CD14-positive monocyte (primary cell): Measurements from ENCODE around the gene TOX3. TPM values are rescaled to one million over a fixed set of nuclear protein-coding genes. Genes with fewer than 3 reads are reported as not detected.

Experiments
- DNase-seq, 3 donors: peaks; one replicate each; pipeline ENCODE4 v3.0.0-alpha.2; 2011 to 2022
- H2AFZ ChIP-seq: 2 replicates; pipeline ENCODE4 v1.6.0; 2012; ENCODE audit warnings: mild to moderate bottlenecking, low read depth, low read length, inconsistent platforms; ENCODE audit not compliant: insufficient read depth, poor library complexity, severe bottlenecking
- H3K27ac ChIP-seq, 2 donors: 1 replicate in 1 of 2; 2 replicates in 1 of 2; pipeline ENCODE4 v1.5.1; 2012 to 2013; ENCODE audit warnings: low read length in 2 of 2, control low read depth in 1 of 2, inconsistent platforms in 1 of 2, low read depth in 1 of 2, mild to moderate bottlenecking in 1 of 2
- H3K27me3 ChIP-seq, 2 donors: one replicate each; pipeline versions ENCODE4 v1.6.0 to v1.6.1; 2011 to 2013; ENCODE audit warnings: low read length in 2 of 2; ENCODE audit not compliant: control insufficient read depth in 2 of 2, insufficient read depth in 2 of 2
- H3K36me3 ChIP-seq, 2 donors: replicated peaks in 1 of 2; 1 replicate in 1 of 2; 2 replicates in 1 of 2; pipeline versions ENCODE4 v1.5.1 to v1.6.1; 2012 to 2013; ENCODE audit warnings: low read length in 2 of 2, control low read depth in 1 of 2, inconsistent platforms in 1 of 2, mild to moderate bottlenecking in 1 of 2; ENCODE audit not compliant: insufficient read depth in 2 of 2, control insufficient read depth in 1 of 2
- H3K4me1 ChIP-seq, 2 donors: 1 replicate in 1 of 2; 2 replicates in 1 of 2; pipeline versions ENCODE4 v1.5.1 to v1.6.1; 2012 to 2013; ENCODE audit warnings: low read length in 2 of 2, control low read depth in 1 of 2, inconsistent platforms in 1 of 2, mild to moderate bottlenecking in 1 of 2, moderate library complexity in 1 of 2; ENCODE audit not compliant: insufficient read depth in 2 of 2, control insufficient read depth in 1 of 2
- H3K4me2 ChIP-seq: replicated peaks from 2 replicates; pipeline ENCODE3; 2012; ENCODE audit warnings: low read length, moderate library complexity, mild to moderate bottlenecking; ENCODE audit not compliant: poor library complexity, severe bottlenecking; ENCODE audit errors: extremely low read depth
- H3K4me3 ChIP-seq, 3 experiments: fragments of 200-600 bp in 1 of 3; sonication (generic) in 1 of 3; replicated peaks in 1 of 3; 1 replicate in 2 of 3; 2 replicates in 1 of 3; pipeline ENCODE4 v1.5.1; 2011 to 2013; ENCODE audit warnings: low read length in 3 of 3, mild to moderate bottlenecking in 3 of 3, control low read depth in 2 of 3, low read depth in 2 of 3, inconsistent platforms in 1 of 3, moderate library complexity in 1 of 3
- H3K79me2 ChIP-seq: 2 replicates; pipeline ENCODE4 v1.6.0; 2012; ENCODE audit warnings: mild to moderate bottlenecking, control low read depth, inconsistent platforms, low read length, moderate library complexity; ENCODE audit not compliant: insufficient read depth
- H3K9ac ChIP-seq: 2 replicates; pipeline ENCODE4 v1.6.0; 2017; ENCODE audit warnings: low read length, mild to moderate bottlenecking; ENCODE audit not compliant: insufficient read depth, poor library complexity, severe bottlenecking
- H3K9me3 ChIP-seq, 2 donors: replicated peaks in 1 of 2; 1 replicate in 1 of 2; 2 replicates in 1 of 2; pipeline versions ENCODE4 v1.5.1 to v1.6.1; 2012 to 2013; ENCODE audit warnings: low read length in 2 of 2, control low read depth in 1 of 2; ENCODE audit not compliant: control insufficient read depth in 1 of 2, insufficient read depth in 1 of 2
- H4K20me1 ChIP-seq: 2 replicates; pipeline ENCODE4 v1.6.0; 2012; ENCODE audit warnings: mild to moderate bottlenecking, low read length, control low read depth, moderate library complexity; ENCODE audit not compliant: insufficient read depth
- H3K27ac Mint-ChIP-seq, 7 donors: one replicate each; pipeline ENCODE4 v1.8.0; 2020; ENCODE audit warnings: mild to moderate bottlenecking in 7 of 7, mixed read lengths in 7 of 7, moderate library complexity in 6 of 7, inconsistent platforms in 2 of 7
- H3K27me3 Mint-ChIP-seq, 3 donors: one replicate each; pipeline ENCODE4 v1.8.0; 2021 to 2022; ENCODE audit warnings: low read depth in 3 of 3, mild to moderate bottlenecking in 3 of 3, mixed read lengths in 3 of 3, moderate library complexity in 3 of 3, inconsistent platforms in 1 of 3
- H3K36me3 Mint-ChIP-seq, 2 donors: one replicate each; pipeline ENCODE4 v1.8.0; 2020; ENCODE audit warnings: mixed read lengths in 2 of 2, inconsistent platforms in 1 of 2, mild to moderate bottlenecking in 1 of 2
- H3K4me1 Mint-ChIP-seq: one replicate; pipeline ENCODE4 v1.8.0; 2020; ENCODE audit warnings: mild to moderate bottlenecking, mixed read lengths
- H3K4me3 Mint-ChIP-seq, 2 donors: one replicate each; pipeline ENCODE4 v1.8.0; 2020; ENCODE audit warnings: mild to moderate bottlenecking in 2 of 2, mixed read lengths in 2 of 2, moderate library complexity in 1 of 2
- H3K9me3 Mint-ChIP-seq, 7 donors: one replicate each; pipeline ENCODE4 v1.8.0; 2020 to 2022; ENCODE audit warnings: mixed read lengths in 7 of 7, mild to moderate bottlenecking in 6 of 7, moderate library complexity in 6 of 7, inconsistent platforms in 2 of 7
- whole genome bisulfite sequencing: methylation state at CpG from one replicate; pipeline ENCODE4 v1.1.5; 2013; ENCODE audit warnings: missing lambda C conversion rate; ENCODE audit not compliant: insufficient coverage; 5-methylcytosine and 5-hydroxymethylcytosine counted together
- intact Hi-C, 2 donors: fragments of 100-400 bp; cut with micrococcal nuclease; formaldehyde crosslinking; loops; one replicate each; pipeline versions ENCODE4 v1.15.0 to v1.15.1; 2023
- polyA plus RNA-seq, 3 donors: library from polyadenylated mRNA; depleted of rRNA in 1 of 3; unstranded in 2 of 3; stranded (reverse) in 1 of 3; fragments of 300-500 nt in 2 of 3; fragments of >200 nt in 1 of 3; fragmentation: Illumina TruSeq in 2 of 3; gene quantifications; 1 replicate in 2 of 3; 2 replicates in 1 of 3; pipeline ENCODE4 v1.2.3, GENCODE V29; 2012 to 2021
- TF ChIP-seq, protein P1 (sequence below): fragments of 200-600 bp; IDR thresholded peaks from one replicate; pipeline ENCODE4 v1.8.0; 2022; ENCODE audit warnings: antibody characterized with exemption, mild to moderate bottlenecking

TOX3 gene
- polyA plus RNA-seq, 3 donors: not detected

DNA sequence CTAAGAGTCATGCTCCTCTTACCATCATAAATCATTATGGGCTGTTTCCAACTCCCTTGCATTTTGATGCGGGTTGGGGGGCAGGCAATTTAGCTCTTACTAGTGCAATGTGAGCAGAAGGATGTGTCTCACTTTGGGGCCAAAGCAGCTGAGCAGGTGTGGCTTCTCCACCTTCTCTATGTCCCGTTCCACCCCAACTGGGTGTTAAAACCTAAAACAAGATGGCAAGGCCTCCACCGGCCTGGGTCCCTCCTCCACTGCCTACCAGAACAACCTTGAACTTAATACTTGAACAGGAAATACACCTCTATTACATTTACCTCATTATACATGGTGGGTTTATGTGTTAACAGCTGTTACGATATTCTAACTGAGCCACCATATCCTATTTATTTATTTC, 52.8 kb downstream of the TOX3 start:
- Mint-ChIP-seq H3K27ac (no peak overlapping the region), H3K9me3 (peaks cover 0 to 2% (median 0%) of the 10 kb centered on the region in 7 donors), H3K4me1 (no peaks in the 10 kb centered on the region), H3K4me3 (no peak overlapping the region), H3K27me3 (peaks cover 0 to 1% (median 0%) of the 10 kb centered on the region in 3 donors), H3K36me3 (no peaks in the 10 kb centered on the region)
- DNase-seq: no peak
- Histone ChIP-seq H3K79me2 (no peaks in the 10 kb centered on the region), H2AFZ (no peak overlapping the region), H3K27ac (no peak overlapping the region), H3K9ac (no peak overlapping the region), H4K20me1 (no peaks in the 10 kb centered on the region), H3K9me3 (peaks cover 0 to 5% of the 10 kb centered on the region in 2 donors), H3K27me3 (no peaks in the 10 kb centered on the region), H3K4me1 (no peaks in the 10 kb centered on the region), H3K4me3 (no peak overlapping the region), H3K4me2 (no peak overlapping the region), H3K36me3 (no peaks in the 10 kb centered on the region)
- intact Hi-C loops: no loop called here
- WGBS: no CpG with 5 or more reads among the region's 4 CpGs
- TF ChIP-seq, protein P1, sequence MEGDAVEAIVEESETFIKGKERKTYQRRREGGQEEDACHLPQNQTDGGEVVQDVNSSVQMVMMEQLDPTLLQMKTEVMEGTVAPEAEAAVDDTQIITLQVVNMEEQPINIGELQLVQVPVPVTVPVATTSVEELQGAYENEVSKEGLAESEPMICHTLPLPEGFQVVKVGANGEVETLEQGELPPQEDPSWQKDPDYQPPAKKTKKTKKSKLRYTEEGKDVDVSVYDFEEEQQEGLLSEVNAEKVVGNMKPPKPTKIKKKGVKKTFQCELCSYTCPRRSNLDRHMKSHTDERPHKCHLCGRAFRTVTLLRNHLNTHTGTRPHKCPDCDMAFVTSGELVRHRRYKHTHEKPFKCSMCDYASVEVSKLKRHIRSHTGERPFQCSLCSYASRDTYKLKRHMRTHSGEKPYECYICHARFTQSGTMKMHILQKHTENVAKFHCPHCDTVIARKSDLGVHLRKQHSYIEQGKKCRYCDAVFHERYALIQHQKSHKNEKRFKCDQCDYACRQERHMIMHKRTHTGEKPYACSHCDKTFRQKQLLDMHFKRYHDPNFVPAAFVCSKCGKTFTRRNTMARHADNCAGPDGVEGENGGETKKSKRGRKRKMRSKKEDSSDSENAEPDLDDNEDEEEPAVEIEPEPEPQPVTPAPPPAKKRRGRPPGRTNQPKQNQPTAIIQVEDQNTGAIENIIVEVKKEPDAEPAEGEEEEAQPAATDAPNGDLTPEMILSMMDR: no peak

DNA sequence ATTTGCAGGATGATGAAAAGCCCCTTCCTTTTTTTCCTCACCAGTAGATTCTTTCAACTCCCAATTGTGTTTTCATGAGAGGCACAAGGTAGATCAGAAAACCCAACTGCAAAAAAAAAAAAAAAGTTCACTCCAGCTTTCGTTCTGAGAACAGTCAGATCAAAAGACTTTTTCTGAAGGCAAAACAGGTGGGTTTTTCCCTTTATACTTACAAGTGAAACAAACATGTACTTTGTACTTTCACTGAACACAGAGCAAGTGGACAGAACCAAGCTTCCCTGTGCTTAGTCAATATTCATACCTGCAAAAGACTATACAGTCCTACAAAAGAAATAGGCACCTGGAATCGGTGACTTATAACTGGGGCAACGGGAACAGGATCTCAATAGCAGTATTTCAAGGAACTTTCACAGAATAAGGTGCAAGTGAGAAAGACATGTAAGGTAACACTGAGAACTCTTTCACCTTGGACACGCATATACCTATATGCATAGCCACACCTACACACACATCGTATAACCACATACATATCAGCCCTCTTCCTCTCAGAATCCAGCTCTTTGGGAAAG, 54.1 kb downstream of the TOX3 start:
- TF ChIP-seq, protein P1: no peak
- Histone ChIP-seq H3K79me2 (no peaks in the 10 kb centered on the region), H2AFZ (no peak overlapping the region), H3K4me3 (no peak overlapping the region), H3K9ac (no peak overlapping the region), H3K27ac (no peak overlapping the region), H3K9me3 (no peaks in the 10 kb centered on the region), H4K20me1 (no peaks in the 10 kb centered on the region), H3K27me3 (no peaks in the 10 kb centered on the region), H3K36me3 (no peaks in the 10 kb centered on the region), H3K4me2 (no peak overlapping the region), H3K4me1 (no peaks in the 10 kb centered on the region)
- no peak overlapping the region for H3K27ac Mint-ChIP-seq
- intact Hi-C loops: no loop called here
- H3K4me3 Mint-ChIP-seq: no peak overlapping the region
- H3K9me3 Mint-ChIP-seq: peaks cover 0 to 2% (median 0%) of the 10 kb centered on the region in 7 donors
- peaks cover 0 to 1% (median 0%) of the 10 kb centered on the region in 3 donors for H3K27me3 Mint-ChIP-seq
- H3K36me3 Mint-ChIP-seq: no peaks in the 10 kb centered on the region
- no peak for DNase-seq
- H3K4me1 Mint-ChIP-seq: no peaks in the 10 kb centered on the region
- no CpG with 5 or more reads among the region's 5 CpGs for WGBS
